Endothelial cell of hepatic sinusoid (primary cell): ENCODE results near the gene WBP11.
"Not testable (repeated sequence)": the region's sequence is repeated elsewhere in the genome, so short reads cannot be mapped to it uniquely, and the experiment has no call there.

Experiments
- in situ Hi-C: cut with HindIII; loops from 2 replicates; pipeline ENCODE4 v1.10.0; 2017; ENCODE audit warnings: low sequenced_read_pairs

WBP11 gene

DNA sequence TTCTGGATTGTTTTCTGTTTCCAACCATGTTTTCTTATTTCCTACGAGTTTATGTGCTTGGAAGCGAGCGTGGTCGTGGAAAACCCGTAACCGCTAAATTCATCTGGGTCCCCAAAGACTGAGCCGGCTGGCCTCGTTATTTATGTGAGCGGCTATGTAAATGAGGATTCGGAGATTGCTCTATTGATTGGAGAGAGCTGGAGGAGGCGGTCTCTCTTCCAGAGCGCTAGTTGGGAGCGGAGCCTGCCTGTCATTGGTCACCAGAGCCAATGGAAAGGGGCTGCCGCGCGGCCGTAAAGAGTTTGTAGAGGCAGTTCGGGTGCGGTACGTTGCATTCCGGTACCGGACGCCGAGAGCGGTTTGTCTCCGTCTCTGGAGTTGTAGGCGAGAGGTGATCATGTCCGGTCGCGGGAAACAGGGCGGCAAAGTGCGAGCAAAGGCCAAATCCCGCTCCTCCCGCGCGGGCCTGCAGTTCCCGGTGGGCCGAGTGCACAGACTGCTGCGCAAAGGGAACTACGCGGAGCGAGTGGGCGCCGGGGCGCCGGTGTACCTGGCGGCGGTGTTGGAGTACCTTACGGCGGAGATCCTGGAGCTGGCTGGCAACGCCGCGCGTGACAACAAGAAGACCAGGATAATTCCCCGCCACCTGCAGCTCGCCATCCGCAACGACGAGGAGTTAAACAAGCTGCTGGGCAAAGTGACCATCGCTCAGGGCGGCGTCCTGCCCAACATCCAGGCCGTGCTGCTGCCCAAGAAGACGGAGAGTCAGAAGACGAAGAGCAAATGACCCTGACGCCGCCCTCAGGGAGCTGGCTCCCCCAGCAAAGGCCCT is 29.0 kb downstream of the WBP11 start:
- in situ Hi-C loops: loop anchor here (5.0 kb wide), 1 partner anchor 63 kb away; no protein-coding TSS in a partner anchor

GRCh38 chr12:14773685-14774073 is 29.6 kb downstream of the WBP11 start:
- in situ Hi-C loops: loop anchor here (5.0 kb wide), 1 partner anchor 64 kb away; no protein-coding TSS in a partner anchor

- in situ Hi-C loops: loop anchor here (5.0 kb wide), 1 partner anchor 64 kb away; no protein-coding TSS in a partner anchor
Measured at GRCh38 chr12:14772946-14773345, 30.3 kb downstream of the WBP11 start.

GRCh38 chr12:14771651-14772137 is 31.6 kb downstream of the WBP11 start:
- in situ Hi-C loops: loop anchor here (5.0 kb wide), 1 partner anchor 66 kb away; no protein-coding TSS in a partner anchor

DNA sequence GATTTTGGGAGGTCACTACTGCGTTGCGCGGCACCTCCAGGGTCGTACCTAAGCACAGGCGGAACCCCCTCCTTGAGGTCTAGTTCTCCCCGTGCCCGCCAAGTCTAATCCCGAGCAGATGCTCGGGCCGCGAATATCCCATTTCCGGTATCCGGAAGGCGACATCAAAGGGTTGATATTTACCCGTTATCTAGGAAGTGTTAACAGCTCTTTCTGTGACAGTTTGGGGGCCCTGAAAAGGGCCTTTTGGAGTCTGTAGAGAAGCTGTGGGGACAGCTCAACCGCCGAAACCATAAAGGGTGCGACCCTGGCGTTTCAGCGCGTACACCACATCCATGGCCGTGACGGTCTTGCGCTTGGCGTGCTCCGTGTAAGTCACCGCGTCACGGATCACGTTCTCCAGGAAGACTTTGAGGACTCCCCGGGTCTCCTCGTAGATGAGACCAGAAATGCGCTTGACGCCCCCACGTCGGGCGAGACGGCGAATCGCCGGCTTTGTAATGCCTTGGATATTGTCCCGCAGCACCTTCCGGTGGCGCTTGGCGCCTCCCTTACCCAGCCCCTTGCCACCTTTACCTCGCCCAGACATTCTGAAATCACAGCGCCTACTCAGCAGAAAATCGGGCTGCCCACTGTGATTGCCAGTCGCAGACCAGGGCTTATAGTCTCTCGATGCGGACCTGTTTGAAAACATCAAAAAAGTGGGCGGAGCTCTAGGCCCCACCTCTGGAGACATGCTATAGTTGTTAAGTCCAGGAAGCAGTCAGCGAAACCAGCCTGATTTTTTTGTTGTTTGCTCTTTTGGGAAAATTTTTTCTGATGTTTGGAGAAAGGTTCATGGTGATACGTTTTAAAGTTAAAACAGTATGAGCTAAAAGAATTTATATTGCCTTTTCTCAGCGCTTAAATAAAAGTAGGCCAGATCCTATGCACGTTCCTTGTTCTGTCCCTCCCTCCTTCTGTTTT is 32.5 kb downstream of the WBP11 start:
- in situ Hi-C loops: loop anchor here (5.0 kb wide), 1 partner anchor 67 kb away; no protein-coding TSS in a partner anchor

DNA sequence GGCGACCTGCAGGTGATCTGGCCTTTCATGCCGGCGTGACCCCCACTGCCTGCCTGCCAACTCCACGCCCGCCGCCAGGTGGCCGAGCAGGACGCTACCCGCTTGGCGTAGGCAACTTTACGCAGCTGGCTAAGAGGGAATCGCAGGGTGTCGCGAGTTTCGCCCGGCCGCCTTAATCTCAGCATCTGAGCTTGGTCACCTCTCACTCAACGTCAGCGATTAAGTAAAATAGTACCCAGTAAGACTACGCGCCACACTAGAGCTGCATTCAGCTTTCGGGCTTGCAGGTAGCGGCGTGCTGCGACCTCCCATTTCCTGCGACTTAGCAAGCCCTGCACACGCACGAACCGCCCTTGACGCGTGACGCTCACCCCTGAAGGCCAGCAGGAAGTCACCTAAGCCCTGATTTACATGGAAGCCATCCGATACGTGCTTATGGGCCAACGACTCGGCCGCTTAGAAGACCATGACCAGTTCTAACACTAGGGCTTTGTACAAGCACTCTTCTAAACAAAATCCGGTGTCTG is 33.2 kb downstream of the WBP11 start:
- in situ Hi-C loops: loop anchor here (5.0 kb wide), 1 partner anchor 67 kb away; no protein-coding TSS in a partner anchor

DNA sequence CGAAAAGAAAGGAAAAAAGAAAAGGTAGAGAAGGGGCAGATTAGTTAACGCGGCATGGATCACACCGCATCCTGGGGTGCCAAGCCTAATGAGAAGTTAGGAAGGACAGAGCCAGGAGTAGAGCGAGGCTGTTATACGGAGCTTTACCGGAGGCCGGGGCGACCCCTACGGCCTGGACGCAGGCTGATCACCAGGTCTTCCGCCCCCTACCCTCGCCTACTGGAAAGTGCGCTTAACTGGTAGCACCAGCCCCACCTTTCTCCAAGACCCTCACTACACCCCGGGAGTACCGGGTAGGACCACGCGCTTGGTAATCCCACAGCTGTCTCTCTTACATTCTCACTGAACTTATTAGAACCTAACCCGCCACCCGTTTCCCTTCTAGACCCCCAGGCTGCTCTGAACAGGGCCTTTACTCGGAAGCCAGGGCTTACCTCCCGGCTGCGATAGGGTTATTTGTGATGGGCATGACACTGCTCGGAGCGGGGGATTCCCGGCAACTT is 33.8 kb downstream of the WBP11 start:
- in situ Hi-C loops: no loop called here

- in situ Hi-C loops: no loop called here
Measured at GRCh38 chr12:14768823-14769405, 34.4 kb downstream of the WBP11 start.

DNA sequence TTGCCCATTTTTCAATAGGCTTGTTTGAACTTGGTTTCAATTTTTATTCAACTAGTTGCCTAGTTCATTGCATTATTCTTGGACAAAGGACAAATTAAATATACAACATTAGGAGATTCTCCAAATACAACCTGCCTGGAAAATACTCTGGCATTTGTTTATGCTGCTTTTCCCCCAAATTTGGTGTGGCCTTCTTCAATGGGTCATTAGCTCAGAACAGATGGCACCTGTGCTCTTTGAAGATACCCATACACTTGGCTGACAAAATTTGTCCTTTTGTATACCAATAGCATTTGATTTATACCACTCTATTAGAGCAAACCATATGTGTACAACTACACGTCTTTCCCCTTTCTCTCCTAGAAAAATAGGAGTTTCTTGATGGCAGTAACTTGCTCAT is 35.7 kb downstream of the WBP11 start:
- in situ Hi-C loops: no loop called here

- in situ Hi-C loops: no loop called here
Measured at GRCh38 chr12:14766649-14767215, 36.5 kb downstream of the WBP11 start.

DNA sequence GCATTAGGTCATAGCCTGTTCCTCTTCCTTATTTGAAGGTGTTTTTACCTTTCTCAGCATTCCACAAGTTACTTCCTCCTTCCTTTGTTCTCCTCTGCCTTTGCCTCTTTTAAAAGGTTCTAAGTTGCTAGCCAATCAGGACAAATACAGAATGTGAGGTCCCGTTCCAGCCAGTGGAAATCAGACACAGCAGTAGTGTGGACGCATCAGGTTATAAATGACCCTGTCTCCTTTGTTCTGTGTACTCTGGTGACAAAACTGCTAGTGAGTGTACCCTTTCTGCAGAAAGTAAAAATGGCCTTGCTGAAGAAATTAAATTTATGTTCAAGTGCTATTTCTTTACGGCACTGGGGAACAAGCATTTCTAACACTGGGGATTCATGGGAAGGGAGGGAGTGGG is 37.3 kb downstream of the WBP11 start:
- in situ Hi-C loops: not testable (repeated sequence)

GRCh38 chr12:14765398-14765797 is 37.9 kb downstream of the WBP11 start:
- in situ Hi-C loops: no loop called here

DNA sequence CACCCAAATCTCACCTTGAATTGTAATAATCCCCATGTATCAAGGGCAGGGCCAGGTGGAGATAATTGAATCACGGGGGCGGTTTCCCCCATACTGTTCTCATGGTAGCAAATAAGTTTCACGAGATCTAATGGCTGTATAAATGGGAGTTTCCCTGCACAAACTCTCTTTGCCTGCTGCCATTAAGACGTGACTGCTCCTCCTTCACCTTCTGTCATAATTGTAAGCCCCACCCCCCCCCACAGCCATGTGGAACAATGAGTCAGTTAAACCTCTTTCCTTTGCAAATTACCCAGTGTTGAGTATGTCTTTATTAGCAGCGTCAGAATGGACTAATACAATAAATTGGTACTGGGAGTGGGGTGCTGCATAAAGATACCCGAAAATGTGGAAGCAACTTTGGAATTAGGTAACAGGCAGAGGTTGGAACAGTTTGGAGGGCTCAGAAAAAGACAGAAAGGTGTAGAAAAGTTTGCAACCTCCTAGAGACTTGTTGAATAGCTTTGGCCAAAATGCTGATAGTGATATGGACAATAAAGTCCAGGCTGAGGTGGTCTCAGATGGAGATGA is 43.5 kb downstream of the WBP11 start:
- in situ Hi-C loops: not testable (repeated sequence)

DNA sequence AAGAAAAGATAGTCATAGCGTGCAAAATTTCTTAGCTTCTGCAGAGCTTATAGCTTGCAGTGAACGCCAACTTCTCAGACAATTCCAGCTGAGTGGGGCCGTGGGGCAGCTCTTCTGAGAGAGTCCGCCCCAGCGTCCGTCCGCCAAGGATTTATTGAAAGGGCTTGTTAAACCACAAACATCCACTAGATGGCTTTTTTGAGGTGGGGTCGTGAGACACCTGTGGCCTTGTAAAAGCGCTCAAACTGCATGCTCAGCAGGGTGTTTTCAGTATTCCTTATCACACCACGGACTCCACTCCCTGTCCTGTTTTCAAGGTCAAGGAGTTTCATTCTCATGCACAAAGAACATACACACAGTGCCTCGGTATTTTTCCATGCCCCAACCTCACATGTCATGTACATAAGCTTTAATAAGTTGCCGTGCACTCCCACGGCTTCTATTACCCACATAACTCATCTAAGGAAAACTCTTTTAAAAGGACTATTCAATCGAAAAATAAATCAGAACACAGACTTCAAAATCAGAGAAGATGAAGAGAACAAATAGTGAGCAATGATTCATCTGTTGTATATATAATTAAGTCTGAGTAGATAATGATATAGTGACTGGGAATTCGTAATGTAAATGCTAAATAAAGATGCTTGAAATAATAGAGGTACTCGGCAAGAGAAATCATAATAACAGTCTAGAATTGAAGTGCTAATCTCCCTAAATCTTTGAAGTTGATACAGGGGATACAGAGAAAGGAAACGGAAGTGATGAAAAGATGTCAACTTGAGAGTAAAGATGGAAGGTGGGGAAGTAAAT is 46.7 kb downstream of the WBP11 start:
- in situ Hi-C loops: no loop called here

- in situ Hi-C loops: no loop called here
Measured at GRCh38 chr12:14751986-14752385, 51.3 kb downstream of the WBP11 start.

- in situ Hi-C loops: no loop called here
Measured at GRCh38 chr12:14743061-14743460, 60.2 kb downstream of the WBP11 start.

DNA sequence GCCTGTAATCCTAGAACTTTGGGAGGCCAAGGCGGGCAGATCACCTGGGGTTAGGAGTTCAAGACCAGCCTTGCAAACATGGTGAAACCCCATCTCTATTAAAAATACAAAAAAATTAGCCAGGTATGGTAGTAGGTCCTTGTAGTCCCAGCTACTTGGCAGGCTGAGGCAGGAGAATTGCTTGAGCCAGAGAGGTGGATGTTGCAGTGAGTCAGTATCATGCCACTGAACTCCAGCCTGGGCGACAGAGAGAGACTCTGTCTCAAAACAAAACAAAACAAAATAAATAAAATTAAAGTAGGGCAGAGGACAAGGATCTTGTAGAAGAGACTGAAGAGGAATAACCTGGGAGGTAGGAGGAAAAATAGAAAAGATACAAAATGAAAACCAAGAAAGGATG is 61.3 kb downstream of the WBP11 start:
- in situ Hi-C loops: no loop called here

GRCh38 chr12:14741153-14741552 is 62.1 kb downstream of the WBP11 start:
- in situ Hi-C loops: no loop called here

- in situ Hi-C loops: not testable (repeated sequence)
Measured at GRCh38 chr12:14736441-14736840, 66.8 kb downstream of the WBP11 start.
